ENCODE results near the gene RIMS4.
"Not testable (repeated sequence)": the region's sequence is repeated elsewhere in the genome, so short reads cannot be mapped to it uniquely, and the experiment has no call there.

Gene RIMS4

GRCh38 chr20:44795836-44796235 is 14.5 kb downstream of the RIMS4 start:
- no peak for DNase-seq (ENCODE audit: low read depth)

GRCh38 chr20:44792796-44793195 is 17.6 kb downstream of the RIMS4 start:
- no peak for DNase-seq (ENCODE audit: low read depth)

- no peak for DNase-seq (ENCODE audit: low read depth)
Measured at GRCh38 chr20:44790638-44791393, 19.5 kb downstream of the RIMS4 start.

GRCh38 chr20:44788706-44789456 is 21.5 kb downstream of the RIMS4 start:
- DNase-seq (ENCODE audit: low read depth) = no peak

GRCh38 chr20:44787299-44787698 is 23.0 kb downstream of the RIMS4 start:
- DNase-seq (ENCODE audit: low read depth) = no peak

DNA sequence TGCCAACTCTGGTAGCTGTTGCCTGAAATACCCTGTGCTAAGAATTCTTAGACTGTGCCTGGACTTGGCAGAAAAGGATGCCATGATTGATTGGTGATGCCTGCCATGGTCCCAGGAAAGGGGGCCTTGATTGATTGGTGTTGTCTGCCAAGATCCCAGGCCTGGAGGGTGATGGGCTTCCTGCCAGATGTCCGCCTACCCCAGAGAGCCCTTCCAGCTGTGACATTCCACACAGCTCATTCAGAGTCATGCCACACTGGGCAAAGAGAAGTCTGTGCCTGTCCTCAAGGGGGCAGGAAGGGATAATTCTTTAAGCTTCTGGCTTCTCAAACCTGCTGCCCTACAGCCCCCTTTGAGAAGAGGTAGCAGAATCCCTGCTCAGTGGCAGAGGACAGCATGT is 24.6 kb downstream of the RIMS4 start:
- no peak for DNase-seq (ENCODE audit: low read depth)

DNA sequence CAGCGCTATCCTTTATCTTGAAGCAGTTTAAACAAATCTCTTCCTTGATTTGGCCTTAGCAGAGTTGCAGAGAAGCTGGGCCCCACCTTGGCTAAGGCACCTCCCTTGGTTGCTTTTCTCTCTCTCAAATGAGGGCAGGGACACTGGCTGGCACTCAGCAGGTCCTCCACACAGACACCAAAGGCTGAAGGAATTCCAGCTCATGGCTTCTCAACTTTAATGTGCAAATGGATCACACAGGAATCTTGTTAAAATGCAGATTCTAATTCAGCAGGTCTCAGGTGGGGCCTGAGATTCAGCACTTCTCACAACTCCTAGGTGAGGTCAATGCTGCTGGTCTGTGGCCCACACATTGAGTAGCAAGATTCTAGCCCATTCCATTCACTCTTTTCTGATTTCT is 25.7 kb downstream of the RIMS4 start:
- DNase-seq (ENCODE audit: low read depth) = no peak

- DNase-seq (ENCODE audit: low read depth) = no peak
Measured at GRCh38 chr20:44781791-44782190, 28.6 kb downstream of the RIMS4 start.

- DNase-seq (ENCODE audit: low read depth) = no peak
Measured at GRCh38 chr20:44781118-44781517, 29.2 kb downstream of the RIMS4 start.

- peak; percentile 31 for DNase-seq (ENCODE audit: low read depth)
Measured at GRCh38 chr20:44780226-44780625, 30.1 kb downstream of the RIMS4 start.

- no peak for DNase-seq (ENCODE audit: low read depth)
Measured at GRCh38 chr20:44776980-44777379, 33.4 kb downstream of the RIMS4 start.

DNA sequence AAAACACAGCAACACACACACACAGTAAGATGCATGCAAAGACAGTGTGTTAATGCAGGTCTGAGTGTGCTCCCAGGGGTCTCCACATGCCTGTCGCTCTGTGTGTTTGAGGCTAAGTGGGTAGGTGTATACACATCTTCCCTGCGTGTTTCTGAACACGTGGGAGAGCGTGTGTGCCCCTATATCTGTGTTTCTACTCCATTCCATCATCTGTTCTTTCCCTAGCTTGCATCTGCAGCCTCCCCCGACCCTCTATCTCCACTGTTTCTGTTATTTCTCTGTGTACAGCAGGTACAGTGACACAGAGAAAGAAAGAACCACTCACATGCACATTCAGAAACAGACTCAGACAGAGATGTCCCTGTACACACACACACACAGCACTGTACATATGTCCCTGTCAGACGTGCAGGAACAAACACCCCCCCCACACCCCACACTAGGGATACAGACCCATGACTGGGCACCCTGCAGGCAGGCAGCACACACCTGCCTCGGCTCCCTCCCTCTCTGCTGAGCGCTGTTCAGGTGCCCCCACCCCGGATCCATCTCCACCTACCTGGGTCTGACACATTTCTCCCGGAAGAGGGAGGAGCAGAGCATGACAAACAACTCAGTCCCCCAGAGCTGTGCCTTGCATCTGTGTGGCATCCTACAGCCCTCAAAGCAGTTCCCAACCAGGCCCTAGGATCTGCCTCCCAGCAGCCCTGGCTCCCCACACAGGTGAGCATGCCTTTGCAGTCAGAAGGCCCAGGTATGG is 37.1 kb downstream of the RIMS4 start:
- DNase-seq (ENCODE audit: low read depth) = no peak

GRCh38 chr20:44772636-44773035 is 37.7 kb downstream of the RIMS4 start:
- DNase-seq (ENCODE audit: low read depth) = no peak

DNA sequence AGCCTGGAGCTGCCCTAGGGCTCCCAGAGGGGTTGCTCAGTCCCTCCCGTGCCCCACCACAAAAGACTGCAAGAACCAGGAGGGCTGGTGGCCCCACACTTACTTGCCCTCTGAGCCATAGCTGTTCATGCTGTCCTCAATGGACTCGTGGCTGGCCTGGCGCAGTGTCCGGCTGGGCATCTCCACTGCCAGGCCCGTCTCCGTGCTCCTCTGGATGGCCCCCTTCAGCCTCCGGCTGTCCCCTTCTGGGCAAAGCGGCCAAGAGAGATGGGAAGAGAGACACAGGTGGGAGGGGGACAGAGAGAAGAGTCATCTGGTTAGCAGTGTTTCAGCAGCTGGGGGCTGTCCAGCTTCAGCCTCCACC is 39.2 kb downstream of the RIMS4 start:
- no peak for DNase-seq (ENCODE audit: low read depth)

GRCh38 chr20:44770484-44771171 is 39.7 kb downstream of the RIMS4 start:
- no peak for DNase-seq (ENCODE audit: low read depth)

DNA sequence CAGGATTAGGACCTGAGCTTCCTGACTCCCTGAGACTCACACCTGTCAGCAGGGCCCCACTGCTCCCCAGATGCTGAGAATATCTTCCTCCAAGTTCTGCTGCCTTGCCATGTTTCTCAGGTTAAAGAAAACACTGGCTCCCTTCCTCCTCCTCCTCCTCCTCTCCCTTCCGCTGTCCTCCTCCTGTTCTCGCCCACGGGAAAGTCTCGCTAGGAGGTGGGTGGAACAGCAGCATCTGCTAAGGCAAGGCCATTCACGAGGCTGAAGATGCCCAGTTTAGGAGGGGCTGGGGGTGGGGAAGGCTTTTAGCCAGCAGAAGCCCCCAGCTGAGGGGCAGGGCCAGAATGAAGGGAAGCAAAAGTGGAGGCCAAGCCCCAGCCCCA is 40.9 kb downstream of the RIMS4 start:
- DNase-seq (ENCODE audit: low read depth) = no peak

GRCh38 chr20:44768854-44769480 is 41.4 kb downstream of the RIMS4 start:
- no peak for DNase-seq (ENCODE audit: low read depth)

DNA sequence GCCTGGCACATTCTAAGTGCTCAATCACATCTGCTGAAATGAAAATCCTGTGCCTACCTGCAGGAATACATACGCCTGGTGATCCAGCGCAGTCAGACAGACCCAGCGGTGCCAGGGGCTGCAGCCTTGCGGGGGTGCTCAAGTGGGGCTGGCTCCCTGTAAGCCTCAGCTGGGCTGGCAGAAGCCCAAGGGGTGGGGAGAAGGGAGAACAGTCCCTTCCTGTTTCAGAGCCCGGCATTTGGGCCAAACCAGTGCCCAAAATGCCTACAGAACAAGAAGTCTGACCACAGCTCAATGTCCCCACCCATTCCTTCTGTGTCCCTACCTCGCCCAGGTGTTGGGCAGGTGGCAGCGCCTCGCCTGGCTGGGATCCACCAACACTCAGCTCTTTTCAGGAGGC is 42.1 kb downstream of the RIMS4 start:
- no peak for DNase-seq (ENCODE audit: low read depth)

- DNase-seq (ENCODE audit: low read depth) = peak; percentile 20
Measured at GRCh38 chr20:44765701-44766347, 44.5 kb downstream of the RIMS4 start.

- DNase-seq (ENCODE audit: low read depth) = no peak
Measured at GRCh38 chr20:44765091-44765490, 45.3 kb downstream of the RIMS4 start.

- not testable (repeated sequence) for DNase-seq (ENCODE audit: low read depth)
Measured at GRCh38 chr20:44763798-44764197, 46.5 kb downstream of the RIMS4 start.
